ENCODE results near the gene MELTF.

Gene MELTF

DNA sequence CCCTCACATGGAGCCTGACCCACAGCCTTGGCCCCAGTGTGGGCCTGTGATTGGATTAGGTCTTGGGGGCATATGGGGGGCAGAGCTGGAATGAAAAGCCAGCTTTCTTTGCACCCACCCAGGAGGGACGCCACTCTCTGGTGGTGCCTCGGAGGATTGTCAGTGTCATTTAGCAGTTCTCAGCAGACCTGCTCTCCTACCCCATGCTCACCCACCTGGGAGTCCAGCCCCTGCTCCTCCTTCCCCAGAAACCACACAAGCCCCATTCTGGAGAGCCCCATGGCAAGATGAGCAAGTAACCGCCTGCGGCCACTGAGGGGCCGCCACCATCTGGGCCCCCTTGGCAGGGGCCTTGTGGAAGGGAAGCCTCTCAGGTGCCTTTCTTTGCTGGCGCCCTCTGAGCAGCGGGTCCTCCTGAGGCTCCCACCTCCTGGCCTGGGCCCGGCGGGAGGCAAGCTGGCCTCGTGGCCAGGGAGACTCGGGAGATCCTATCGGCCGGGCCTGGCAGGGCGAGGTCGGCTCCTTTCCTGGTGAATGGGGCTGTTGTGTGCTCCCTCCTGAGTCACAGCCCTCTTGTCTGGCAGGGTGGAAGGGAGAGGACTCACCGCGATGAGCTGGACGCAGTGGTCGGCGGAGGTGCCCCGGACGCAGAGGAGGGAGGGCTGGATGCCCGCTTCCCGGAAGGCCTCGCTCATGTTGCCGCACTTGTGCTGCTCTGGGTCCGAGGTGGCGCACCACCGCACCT lies 2.3 kb downstream of the MELTF start:
- DNase-seq (ENCODE audit: low spot score), result no peak

DNA sequence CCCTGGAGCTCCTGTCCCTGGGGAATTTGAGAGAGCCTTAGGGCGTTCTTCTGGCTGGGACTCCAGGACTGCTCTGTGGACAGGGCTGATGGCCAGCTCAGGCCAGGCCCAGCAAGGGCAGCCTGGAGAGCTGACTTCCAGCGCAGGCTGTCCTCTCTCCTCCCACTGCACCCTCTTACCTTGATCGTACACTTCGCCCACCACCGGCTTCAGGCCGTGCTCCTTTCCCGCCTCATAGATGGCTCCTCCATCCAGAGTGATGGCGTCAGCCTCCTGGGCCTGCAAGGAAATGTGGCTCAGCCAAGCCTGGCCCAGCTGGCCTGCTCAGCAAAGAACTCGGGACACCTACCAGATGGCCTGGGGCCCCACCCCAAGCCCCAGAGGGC lies 3.1 kb downstream of the MELTF start:
- no peak for DNase-seq (ENCODE audit: low spot score)

DNA sequence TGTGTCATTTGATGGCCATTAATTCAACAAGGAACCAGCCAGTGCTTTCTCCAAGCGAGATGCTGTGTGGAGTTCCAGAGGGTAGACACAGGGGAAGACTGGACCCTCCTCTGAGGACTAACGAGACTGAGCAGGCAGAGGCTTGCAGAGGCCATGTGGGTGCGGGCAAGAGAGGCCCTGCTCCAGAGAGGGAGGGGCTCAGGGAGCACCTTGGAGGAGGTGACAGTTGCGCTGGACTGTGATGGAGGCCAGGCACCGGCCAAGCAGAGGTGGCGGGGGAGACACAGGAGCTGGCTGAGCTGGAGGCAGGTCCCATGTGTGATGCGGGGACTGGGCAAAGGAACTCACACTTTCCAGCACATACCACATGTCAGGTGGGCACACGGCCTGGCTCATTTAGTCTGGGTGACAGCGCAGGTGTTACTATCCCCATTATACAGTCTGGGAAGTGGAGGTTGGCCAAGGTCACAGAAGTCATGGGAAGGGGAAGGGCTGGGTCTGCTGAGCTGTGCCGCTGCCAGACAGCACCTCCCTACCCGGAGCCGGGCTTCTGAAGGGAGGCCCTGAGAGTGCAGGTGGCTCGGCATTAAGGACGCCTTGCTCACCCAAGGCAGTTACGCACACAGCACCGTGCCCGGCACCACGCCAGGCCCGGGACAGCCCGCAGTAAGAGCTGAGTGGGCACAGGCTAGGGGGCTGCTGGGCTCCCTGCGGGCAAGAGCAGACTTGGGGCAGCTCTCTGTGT lies 3.7 kb downstream of the MELTF start:
- DNase-seq (ENCODE audit: low spot score), result no peak

DNA sequence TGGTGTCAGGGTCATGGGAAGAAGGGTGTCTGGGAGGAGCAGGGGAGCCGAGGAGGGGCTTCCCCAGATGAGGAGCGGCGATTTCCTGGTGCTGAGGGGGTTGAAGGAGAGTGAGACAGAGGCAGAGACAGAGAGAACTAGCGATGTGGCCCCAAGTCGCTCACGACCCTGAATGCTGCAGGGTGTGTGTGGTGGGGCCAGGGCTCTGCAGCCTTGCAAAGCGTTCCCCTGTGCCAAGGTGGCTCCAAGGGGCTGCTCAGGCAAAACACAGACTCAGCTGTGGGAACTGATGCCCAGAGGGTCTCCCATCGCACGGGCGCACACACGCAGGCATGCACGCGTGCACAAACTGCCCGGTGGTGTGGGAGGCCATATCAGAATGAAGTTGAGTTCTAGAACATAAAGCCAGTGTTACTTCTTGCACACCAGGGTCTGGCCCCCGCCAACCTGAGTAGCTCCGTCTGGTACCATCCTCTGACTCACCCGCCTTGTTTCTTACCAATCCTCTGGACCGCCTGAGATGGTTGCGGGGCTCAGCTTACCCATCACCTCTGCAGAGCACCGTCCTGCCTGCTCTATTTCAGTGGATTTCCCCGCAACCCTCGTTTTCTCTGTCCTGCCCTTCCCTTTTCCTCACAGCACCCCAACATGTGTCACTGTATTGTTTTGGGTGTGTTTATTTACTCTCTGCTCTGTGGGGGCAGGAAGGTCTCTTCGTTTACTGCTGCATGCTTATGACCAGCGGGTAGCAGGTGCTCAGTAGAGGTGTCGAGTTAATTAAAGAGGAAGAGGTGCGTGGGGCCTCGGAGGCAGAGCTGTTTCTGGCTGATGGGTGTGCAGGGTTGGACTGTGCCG lies 4.5 kb downstream of the MELTF start:
- DNase-seq (ENCODE audit: low spot score), result no peak

DNA sequence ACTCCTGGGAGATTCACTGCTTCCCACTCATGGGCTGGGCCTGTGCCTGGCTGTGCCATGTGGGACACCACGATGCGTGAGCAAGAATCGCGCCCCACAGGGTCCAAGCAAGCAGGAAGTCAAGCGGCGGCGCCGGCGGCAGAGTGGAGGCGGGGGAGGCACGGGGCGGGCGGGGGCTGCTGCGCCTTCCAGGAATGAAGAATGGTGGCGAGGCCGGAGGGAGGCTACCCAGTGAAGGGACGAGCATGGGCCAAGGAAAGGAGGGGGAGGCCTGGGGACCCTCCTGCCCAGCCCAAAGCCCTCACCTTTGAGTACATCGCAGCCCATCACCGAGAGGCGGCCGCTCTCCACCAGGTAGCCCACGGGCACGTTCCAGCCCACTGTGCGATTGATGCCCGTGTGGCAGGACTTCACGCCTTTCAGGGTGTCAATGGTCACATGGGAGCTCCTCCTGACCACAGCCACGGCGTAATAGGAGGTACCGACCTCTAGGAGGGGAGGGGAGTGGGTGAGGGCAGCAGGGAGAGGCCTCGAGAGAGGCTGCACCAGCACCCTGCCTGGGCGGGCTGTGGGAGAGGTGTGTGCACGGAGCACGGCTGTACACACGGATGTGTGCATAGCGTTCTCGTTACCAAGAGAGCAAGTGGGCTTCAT lies 5.5 kb downstream of the MELTF start:
- no peak for DNase-seq (ENCODE audit: low spot score)

DNA sequence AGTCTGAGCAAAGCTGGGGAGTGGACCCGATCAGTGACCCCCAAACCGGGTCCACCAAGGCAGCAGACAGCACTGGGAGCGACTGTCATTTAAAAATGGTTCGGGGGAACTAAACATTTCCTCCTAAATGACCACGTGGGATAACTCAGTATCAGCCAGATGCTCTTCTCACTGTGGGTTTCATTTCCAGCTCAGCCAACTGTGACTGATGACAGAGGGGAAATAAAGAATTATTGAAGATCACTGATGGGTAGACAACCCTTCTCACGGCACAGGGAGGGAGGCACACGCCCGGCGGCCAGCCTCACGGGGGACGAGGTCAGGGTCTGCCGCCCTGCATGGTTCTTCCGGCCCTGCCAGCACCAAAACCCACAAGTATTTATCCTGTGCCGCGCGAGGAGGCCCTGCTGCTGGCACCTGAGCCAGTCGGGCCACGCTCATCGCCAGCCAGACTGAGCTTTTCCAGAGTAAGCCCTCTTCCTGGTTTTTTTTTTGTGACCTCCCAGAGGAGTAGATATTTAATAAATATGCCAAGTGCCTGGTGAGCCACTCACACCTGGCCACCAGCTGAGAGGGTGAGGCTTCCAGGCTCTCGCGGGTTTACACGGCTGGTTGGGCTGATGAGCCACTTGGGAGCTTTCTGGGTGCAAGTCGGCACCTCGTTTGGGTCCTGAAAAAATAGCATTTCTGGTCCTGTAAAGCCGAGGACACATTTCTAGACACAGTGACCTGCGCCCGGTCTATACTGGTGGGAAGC lies 6.2 kb downstream of the MELTF start:
- no peak for DNase-seq (ENCODE audit: low spot score)

DNA sequence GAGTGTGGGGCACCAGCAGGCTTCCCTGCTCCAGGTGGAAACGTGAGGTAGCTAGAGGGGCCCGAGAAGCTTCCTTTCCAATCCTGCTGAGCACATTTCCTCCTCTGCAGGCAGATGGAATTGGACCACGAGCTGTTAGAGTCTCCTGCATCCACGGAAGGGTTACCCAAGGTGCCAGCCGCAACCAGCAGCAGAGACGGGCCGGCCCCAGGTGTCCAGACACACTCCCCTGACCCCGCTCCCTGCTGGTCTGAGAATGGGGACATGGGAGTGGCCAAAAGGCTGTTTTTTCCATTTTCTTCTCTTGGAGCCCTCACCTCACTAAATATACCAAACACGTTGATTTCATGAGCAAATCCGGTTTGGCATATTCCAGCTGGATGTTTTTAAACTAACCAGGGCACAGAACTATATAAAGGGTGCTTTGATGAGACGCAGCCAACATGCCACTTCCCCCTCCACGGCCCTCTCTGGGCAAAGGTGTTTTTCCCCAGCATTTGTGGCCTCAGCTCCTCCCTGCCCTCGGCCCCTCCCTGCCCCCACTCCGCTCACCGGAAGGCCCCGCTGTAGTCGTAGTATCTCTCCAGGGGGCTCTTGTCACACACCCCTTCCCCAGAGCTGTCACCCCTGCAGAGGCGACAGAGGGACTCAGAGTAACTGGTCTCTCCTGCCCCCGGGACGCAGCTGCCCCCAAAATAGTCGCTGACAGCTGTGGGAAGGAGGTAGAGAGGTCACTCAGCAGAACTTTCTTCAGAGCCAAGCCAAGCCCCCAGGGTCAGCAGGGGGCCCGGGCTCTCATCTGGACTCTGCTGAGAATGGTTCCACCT lies 7.0 kb downstream of the MELTF start:
- DNase-seq (ENCODE audit: low spot score), result no peak

DNA sequence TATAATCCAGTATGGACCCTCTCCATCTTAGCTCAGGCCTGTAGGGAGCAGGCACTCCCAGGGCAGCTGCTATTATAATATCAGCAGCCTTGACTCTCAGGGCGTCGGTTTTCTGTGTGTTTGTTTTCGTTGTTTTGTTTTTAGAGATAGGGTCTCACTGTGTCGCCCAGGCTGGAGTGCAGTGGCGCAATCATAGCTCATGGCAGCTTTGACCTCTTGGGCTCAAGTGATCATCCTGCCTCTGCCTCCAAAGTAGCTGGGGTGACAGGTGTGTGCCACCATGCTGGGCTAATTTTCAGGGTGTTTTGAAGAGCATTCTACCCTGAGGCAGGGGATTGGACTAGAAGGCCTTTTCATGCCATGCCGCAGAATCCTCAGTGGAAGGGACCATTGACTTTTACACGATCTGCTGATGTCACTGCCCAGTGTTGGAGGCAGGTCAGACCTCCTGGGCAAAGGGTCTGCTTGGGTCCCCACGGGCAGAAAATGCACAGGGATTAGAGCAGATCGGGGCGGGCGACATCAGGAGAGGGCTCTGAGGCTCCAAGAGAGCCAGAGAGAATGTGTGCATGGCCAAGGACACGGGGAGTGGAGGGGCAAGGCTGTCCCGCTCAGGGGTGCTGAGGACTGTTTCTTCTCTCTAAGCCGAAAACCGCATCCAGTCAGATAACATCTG lies 7.8 kb downstream of the MELTF start:
- no peak for DNase-seq (ENCODE audit: low spot score)

DNA sequence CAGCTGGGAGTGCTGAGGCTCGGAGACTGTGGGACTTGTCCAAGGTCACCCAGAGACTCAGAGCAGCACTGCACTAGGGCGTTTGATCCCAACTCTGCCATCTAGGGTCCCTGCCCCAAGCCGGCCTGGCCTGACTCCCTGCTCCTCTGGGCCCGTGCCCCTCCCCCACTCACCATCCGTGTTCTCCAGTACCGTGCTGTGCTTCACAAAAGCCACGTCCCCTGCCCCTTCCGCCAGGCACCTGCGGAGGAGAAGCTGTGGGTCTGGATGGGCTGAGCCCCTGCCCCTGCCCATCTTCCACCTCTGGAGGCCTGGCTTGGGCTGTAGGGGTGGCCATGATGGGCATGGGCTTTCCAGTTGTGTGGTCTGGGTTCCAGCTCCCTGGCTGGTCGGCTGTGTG lies 8.4 kb downstream of the MELTF start:
- DNase-seq (ENCODE audit: low spot score), result no peak

DNA sequence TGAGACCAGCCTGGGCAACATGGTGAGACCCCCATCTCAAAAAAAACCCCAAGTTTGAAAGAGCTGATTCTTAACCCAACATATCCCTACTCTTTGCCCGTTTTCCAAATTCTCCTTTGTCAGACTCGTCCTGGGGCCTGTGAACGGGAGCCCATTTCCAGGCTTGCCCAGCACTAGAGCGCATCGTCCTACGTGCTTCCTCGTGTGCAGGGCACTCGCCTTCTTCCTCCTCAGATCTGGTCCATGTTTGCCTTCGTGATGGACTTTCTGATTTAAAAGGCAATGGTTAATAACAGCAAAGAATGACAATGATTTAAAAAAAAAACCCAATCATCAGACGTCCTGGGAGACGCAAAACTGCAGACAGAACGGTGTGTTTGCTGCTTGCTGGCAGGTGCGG lies 10.1 kb downstream of the MELTF start:
- no peak for DNase-seq (ENCODE audit: low spot score)

DNA sequence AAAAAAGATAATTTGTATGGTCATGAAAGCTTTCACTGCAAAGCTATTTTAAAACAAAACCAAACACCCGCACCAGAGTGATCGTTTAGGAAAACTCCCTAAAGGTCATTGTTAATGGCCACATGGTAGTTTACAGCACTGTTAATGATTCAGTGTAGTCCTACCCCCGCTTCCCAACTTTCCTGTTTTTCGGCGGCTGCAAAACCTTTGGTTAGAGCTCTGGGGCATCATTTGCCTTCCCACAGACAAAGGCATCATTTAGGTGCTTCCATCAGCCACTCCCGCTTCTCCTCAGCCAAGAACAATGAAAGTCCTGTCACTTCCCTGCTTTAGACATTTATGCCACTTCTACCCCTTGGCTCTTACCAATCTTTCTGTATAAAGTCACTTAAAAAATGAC lies 10.6 kb downstream of the MELTF start:
- DNase-seq (ENCODE audit: low spot score), result no peak

DNA sequence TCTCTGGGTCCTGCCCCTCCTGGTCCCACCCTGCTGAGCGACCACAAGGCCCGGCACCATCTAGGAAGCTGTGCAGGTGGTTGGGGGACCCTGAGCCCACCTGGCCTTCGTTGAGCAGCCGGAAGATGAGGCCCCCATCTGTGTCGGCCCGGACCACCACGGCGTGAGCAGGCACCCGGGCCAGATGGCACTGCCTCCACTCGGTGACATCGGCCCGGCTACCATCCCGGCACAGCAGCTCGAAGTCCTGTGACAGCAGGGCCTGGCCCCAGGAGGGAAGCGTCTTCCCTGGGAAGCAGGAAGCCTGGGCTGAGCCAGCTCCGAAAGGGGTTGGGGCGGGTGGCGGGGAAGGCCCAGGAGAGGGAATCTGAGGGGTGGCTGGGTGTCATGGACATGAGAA lies 12.6 kb downstream of the MELTF start:
- DNase-seq (ENCODE audit: low spot score), result no peak

DNA sequence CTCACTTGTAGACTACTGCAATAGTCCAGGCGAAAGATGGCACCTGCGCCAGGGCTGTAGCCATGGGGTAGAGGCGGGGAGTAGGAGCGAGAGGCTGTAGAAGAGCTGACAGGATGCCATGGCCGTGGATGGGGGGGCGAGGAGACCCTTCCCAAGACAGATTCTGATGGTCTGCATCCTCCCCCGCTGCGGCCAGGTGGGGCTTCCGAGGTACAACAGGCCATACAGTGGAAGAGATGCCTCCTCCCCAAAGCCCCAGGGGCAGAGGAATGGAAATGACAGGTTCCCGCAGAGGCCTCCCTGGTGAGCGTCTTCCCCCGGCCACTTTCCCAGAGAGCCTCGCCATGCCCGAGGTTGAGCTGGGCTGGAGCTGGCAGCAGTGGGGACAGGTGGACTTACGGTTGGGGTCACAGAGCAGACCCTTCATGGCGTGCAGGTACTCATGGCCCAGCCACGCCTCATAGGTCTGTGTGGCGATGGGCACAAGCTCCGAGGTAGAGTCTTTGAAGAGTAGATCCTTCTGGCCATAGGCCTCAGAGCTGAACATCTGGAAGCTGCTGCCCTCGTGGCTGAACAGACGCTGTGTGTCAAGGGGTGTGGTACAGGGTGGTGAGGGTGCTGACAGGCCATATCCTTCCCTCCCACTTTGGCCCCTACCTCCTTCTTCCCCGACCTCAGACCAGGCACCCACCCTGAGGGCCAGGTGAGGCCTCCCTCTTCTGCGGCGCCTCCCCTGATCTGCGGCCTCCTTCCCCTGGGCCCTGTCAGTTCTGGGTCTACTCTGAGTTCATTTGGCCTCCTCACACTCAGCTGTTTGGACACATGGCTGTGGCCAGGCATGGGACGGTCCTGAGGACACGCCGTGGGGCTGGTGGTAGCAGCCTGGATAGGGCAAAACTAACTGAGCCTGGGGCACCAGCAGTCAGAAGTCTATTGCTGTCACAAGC lies 13.6 kb downstream of the MELTF start:
- DNase-seq (ENCODE audit: low spot score), result no peak

DNA sequence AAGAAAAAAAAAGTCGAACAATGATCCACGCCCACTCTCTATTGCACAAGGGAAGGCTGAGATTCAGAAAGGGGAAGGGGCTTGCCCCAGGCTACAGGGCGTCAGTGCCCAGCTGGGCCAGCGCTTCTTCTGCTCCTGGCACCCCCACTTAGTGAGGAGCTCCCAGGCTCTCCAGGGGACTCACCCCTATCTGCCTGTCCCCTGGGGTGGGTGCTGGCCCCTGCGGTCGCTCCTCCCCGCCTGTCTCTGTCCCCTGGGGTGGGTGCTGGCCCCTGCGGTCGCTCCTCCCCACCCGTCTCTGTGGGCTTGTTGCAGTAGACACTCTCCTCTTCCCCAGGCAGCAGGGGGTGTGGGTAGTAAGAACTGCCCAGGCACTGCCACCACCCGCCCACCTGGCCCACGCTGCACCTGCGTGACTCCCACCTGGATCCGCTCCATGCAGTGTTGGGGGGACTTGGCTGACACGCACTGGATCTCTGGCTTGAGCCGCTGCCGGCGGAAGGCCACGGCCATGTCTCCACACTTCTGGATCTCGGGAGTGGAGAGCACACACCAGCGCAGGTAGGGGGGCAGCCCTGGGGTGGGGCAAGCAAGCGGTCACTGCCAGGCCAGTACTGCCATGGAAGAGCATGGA lies 14.6 kb downstream of the MELTF start:
- no peak for DNase-seq (ENCODE audit: low spot score)

DNA sequence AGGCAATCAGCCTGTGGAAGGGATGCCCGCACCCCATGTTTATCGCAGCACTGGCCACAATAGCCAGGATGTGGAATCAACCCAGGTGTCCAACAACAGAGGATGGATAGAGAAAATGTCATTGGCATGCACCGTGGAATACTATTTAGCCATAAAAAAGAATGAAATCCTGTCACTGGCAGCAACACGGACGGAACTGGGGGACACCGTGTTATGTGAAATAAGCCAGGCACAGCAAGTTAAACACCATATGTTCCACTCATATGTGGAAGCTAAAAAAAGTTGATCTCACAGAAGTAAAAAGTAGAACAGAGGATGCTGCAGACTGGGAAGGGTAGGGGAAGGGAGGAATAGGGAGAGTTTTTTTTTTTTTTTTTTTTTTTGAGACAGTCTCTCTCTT lies 15.6 kb downstream of the MELTF start:
- no peak for DNase-seq (ENCODE audit: low spot score)

DNA sequence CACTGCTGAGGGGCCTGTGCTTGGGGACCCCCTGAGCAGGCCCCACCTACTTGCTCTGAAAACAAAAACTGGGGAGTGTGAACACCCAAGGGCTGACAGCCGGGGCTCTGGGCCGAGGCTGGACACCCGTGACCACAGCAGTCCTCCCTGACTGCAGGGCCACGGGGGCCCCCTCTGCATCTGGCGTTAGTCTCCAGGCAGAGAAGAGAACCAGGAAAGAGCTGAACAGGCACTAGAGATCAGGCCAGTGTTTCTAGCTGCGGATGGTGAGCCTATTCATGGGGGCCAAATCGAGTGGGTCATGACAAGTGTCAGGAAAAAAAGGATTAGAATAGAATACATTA lies 17.1 kb downstream of the MELTF start:
- DNase-seq (ENCODE audit: low spot score), result no peak

DNA sequence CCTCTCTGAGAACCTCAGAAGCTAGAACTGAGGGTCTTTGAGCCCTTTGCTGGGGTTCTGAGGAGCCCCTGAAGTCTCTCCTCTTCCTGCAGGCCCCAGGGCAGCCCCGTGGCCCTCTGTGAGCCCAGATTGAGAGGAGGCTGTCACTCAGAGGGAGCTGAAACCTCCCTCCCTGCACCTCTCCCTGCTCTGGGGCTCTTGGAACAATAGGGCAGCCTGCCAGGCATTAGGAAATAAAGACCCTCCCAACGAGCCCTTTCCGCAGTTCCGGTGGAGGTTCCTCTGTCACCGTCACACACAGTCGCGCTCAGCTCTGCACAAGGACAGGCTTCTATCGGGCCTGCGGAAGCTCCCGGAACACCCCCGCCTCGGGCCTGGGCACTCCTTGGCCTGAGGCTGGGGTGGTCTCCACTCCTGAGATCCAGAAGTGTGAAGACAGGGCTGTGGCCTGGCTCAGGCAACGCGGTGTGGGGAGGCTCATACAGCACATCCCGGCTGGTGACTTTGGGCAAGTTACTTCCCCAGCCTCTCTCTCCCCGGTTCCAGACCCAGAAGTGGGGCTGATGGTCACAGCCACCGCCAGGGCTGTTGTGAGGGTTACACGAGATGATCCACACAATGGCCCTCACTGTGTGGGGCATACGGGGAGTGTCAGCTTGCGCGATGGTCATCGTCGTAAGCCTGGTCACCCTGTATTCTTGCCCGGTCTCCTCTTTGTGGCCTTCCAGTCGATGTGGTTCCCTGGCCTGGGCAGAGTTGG lies 17.7 kb downstream of the MELTF start:
- DNase-seq (ENCODE audit: low spot score), result no peak
